SU-DHL-6 (cell line): ENCODE measurements around the gene OTOS.

Experiments
- EZH2phosphoT487 ChIP-seq: fragments of 200-600 bp; sonication (generic), shearing (Covaris generic); conservative IDR thresholded peaks from 2 replicates; pipeline ENCODE4 v1.6.1; 2018; ENCODE audit warnings: mild to moderate bottlenecking, antibody characterized with exemption, low read length, moderate library complexity, mixed read lengths
- TF ChIP-seq, protein P1 (sequence below): fragments of 200-600 bp; sonication (generic); IDR thresholded peaks from one replicate; pipeline ENCODE4 v1.5.1; 2017; ENCODE audit warnings: antibody characterized with exemption, mild to moderate bottlenecking, low read length, moderate library complexity; ENCODE audit not compliant: insufficient read depth, poor library complexity, severe bottlenecking

DNA sequence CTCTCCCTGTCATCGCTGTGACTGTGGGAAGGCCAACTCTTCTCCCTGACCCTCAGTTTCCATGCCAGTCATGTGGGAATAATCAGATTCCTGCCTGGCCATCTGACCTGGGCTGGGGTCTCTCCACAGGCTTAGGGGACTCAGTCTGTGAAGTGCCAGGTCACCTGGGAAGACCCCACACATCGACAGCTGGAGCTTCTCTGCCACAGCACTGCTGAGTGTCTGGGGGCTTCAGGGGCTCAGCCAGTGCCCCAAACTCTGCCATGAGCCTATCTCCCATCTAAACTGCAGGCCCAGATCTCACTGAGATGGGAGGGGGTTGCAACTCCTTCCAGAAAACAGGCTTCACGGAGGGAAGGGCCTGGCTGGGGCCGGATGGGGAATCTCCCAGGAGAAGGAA lies 42.0 kb upstream of the OTOS start:
- TF ChIP-seq, protein P1, sequence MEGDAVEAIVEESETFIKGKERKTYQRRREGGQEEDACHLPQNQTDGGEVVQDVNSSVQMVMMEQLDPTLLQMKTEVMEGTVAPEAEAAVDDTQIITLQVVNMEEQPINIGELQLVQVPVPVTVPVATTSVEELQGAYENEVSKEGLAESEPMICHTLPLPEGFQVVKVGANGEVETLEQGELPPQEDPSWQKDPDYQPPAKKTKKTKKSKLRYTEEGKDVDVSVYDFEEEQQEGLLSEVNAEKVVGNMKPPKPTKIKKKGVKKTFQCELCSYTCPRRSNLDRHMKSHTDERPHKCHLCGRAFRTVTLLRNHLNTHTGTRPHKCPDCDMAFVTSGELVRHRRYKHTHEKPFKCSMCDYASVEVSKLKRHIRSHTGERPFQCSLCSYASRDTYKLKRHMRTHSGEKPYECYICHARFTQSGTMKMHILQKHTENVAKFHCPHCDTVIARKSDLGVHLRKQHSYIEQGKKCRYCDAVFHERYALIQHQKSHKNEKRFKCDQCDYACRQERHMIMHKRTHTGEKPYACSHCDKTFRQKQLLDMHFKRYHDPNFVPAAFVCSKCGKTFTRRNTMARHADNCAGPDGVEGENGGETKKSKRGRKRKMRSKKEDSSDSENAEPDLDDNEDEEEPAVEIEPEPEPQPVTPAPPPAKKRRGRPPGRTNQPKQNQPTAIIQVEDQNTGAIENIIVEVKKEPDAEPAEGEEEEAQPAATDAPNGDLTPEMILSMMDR = no peak
- no peak for TF ChIP-seq EZH2phosphoT487
